ENCODE measurements around the gene NOP16. TPM values are rescaled to one million over a fixed set of nuclear protein-coding genes. Genes with fewer than 3 reads are reported as not detected.

The NOP16 gene
- polyA plus RNA-seq, 2 of the 4 experiments (the other 2 are of a cell fraction): 90.7 to 127 TPM

GRCh38 chr5:176391999-176392398 lies 3.6 kb upstream of the NOP16 start:
- FAIRE-seq (no peak), ATAC-seq (no peak), DNase-seq (ENCODE audit: low read depth in 1 of 2, low spot score in 1 of 2) (no peak)
- ChIA-PET CTCF (interaction anchor here (0.9 to 2.5 kb wide), 7 partner anchors 9 to 187 kb away, joined by 3 to 9 read pairs (median 3); partner anchors contain the start of gene FAF2), POLR2A (interaction anchor here (1.2 to 1.7 kb wide), 2 partner anchors 146 to 152 kb away, joined by 3 to 4 read pairs; partner anchors contain the start of gene RNF44)
- Histone ChIP-seq H3K4me1 (peaks cover 9% of the 10 kb centered on the region), H3K27ac (no peak overlapping the region), H3K4me3 (no peak overlapping the region), H3K9me3 (no peaks in the 10 kb centered on the region), H3K4me2 (no peak overlapping the region)
- TF ChIP-seq NPAS2 (CRISPR knock-in tag; IDR thresholded peaks at IDR 0.05; ENCODE audit: borderline replicate concordance): no peak
- no peak for TF ChIP-seq HEYL (CRISPR knock-in tag; IDR thresholded peaks at IDR 0.05)
- TF ChIP-seq ZSCAN20 (CRISPR knock-in tag; IDR thresholded peaks at IDR 0.05): no peak
- no peak for TF ChIP-seq HOXB5 (CRISPR knock-in tag; IDR thresholded peaks at IDR 0.05)
- no peak for TF ChIP-seq FOXS1 (CRISPR knock-in tag; IDR thresholded peaks at IDR 0.05)
- TF ChIP-seq SREBF2 (IDR thresholded peaks at IDR 0.05): no peak
- TF ChIP-seq TFCP2L1 (CRISPR knock-in tag; IDR thresholded peaks at IDR 0.05): no peak
- TF ChIP-seq MAZ (IDR thresholded peaks at IDR 0.05; ENCODE audit: borderline replicate concordance, low read depth, low read length): no peak
- no peak for TF ChIP-seq BCL3 (IDR thresholded peaks at IDR 0.05)
- 94% methylated on average over 4 of the region's 4 CpGs for WGBS (ENCODE audit: missing lambda C conversion rate)

GRCh38 chr5:176391479-176391878 lies 3.1 kb upstream of the NOP16 start:
- ATAC-seq (no peak), FAIRE-seq (no peak), DNase-seq (ENCODE audit: low read depth in 1 of 2, low spot score in 1 of 2) (no peak)
- Histone ChIP-seq H3K9me3 (no peaks in the 10 kb centered on the region), H3K4me1 (peaks cover 14% of the 10 kb centered on the region), H3K4me2 (no peak overlapping the region), H3K4me3 (no peak overlapping the region), H3K27ac (no peak overlapping the region)
- CTCF ChIA-PET: interaction anchor here (1.0 to 2.5 kb wide), 5 partner anchors 8 to 187 kb away, joined by 3 to 9 read pairs (median 3); no protein-coding TSS in a partner anchor
- 93% methylated on average over 4 of the region's 4 CpGs for WGBS (ENCODE audit: missing lambda C conversion rate)
- no peak for TF ChIP-seq BHLHE40 (IDR thresholded peaks at IDR 0.05; ENCODE audit: low read depth, low read length)
- TF ChIP-seq SREBF2 (IDR thresholded peaks at IDR 0.05): no peak
- no peak for TF ChIP-seq RARB (CRISPR knock-in tag; IDR thresholded peaks at IDR 0.05)
- TF ChIP-seq GATA3 (IDR thresholded peaks at IDR 0.05; ENCODE audit: borderline replicate concordance): no peak
- TF ChIP-seq RAD21 (conservative IDR thresholded peaks at IDR 0.05 in 1 of 2, IDR thresholded peaks at IDR 0.05 in 1 of 2): no peak
- TF ChIP-seq HOXB5 (CRISPR knock-in tag; IDR thresholded peaks at IDR 0.05): no peak
- TF ChIP-seq, protein P1, sequence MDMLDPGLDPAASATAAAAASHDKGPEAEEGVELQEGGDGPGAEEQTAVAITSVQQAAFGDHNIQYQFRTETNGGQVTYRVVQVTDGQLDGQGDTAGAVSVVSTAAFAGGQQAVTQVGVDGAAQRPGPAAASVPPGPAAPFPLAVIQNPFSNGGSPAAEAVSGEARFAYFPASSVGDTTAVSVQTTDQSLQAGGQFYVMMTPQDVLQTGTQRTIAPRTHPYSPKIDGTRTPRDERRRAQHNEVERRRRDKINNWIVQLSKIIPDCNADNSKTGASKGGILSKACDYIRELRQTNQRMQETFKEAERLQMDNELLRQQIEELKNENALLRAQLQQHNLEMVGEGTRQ (IDR thresholded peaks at IDR 0.05): no peak
- no peak for TF ChIP-seq FOSB (CRISPR knock-in tag; IDR thresholded peaks at IDR 0.05)
- TF ChIP-seq POLR2AphosphoS2 (conservative IDR thresholded peaks at IDR 0.05; ENCODE audit: low read length): no peak
- TF ChIP-seq JUNB (IDR thresholded peaks at IDR 0.05): no peak
- TF ChIP-seq KDM1A (IDR thresholded peaks at IDR 0.05; ENCODE audit: low read depth): no peak
- TF ChIP-seq ZSCAN20 (CRISPR knock-in tag; IDR thresholded peaks at IDR 0.05): no peak
- TF ChIP-seq HDAC2 (IDR thresholded peaks at IDR 0.05): no peak
- no peak for TF ChIP-seq RNF2 (IDR thresholded peaks at IDR 0.05; ENCODE audit: borderline replicate concordance, low read depth)
- no peak for TF ChIP-seq HMGXB4 (CRISPR knock-in tag; IDR thresholded peaks at IDR 0.05; ENCODE audit: borderline replicate concordance)
- TF ChIP-seq, protein P2, sequence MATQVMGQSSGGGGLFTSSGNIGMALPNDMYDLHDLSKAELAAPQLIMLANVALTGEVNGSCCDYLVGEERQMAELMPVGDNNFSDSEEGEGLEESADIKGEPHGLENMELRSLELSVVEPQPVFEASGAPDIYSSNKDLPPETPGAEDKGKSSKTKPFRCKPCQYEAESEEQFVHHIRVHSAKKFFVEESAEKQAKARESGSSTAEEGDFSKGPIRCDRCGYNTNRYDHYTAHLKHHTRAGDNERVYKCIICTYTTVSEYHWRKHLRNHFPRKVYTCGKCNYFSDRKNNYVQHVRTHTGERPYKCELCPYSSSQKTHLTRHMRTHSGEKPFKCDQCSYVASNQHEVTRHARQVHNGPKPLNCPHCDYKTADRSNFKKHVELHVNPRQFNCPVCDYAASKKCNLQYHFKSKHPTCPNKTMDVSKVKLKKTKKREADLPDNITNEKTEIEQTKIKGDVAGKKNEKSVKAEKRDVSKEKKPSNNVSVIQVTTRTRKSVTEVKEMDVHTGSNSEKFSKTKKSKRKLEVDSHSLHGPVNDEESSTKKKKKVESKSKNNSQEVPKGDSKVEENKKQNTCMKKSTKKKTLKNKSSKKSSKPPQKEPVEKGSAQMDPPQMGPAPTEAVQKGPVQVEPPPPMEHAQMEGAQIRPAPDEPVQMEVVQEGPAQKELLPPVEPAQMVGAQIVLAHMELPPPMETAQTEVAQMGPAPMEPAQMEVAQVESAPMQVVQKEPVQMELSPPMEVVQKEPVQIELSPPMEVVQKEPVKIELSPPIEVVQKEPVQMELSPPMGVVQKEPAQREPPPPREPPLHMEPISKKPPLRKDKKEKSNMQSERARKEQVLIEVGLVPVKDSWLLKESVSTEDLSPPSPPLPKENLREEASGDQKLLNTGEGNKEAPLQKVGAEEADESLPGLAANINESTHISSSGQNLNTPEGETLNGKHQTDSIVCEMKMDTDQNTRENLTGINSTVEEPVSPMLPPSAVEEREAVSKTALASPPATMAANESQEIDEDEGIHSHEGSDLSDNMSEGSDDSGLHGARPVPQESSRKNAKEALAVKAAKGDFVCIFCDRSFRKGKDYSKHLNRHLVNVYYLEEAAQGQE (IDR thresholded peaks at IDR 0.05): no peak
- TF ChIP-seq NFE2L2 (conservative IDR thresholded peaks at IDR 0.05; ENCODE audit: low read length): no peak
- no peak for TF ChIP-seq MAFK (IDR thresholded peaks at IDR 0.05; ENCODE audit: partially characterized antibody)
- POLR2A ChIA-PET: interaction anchor here (1.7 kb wide), 1 partner anchor 152 kb away, joined by 4 read pairs; no protein-coding TSS in a partner anchor
